Ishikawa (cell line): Measurements from ENCODE around the gene HUS1B.

Source experiments
- CEBPB ChIP-seq: IDR thresholded peaks from 2 replicates; pipeline ENCODE4 v1.6.1; 2012
- CREB1 ChIP-seq: IDR thresholded peaks from 2 replicates; pipeline ENCODE4 v1.6.1; 2012; ENCODE audit warnings: low read depth
- EP300 ChIP-seq: IDR thresholded peaks from 2 replicates; pipeline ENCODE4 v1.6.1; 2012; ENCODE audit warnings: borderline replicate concordance
- MAX ChIP-seq: IDR thresholded peaks from 2 replicates; pipeline ENCODE4 v1.6.1; 2012
- NFIC ChIP-seq: IDR thresholded peaks from 2 replicates; pipeline ENCODE4 v1.6.1; 2012
- REST ChIP-seq: IDR thresholded peaks from 2 replicates; pipeline ENCODE4 v1.6.1; 2012; ENCODE audit warnings: low read depth, mild to moderate bottlenecking
- TAF1 ChIP-seq: IDR thresholded peaks from 2 replicates; pipeline ENCODE4 v1.6.1; 2012; ENCODE audit warnings: low read depth, mild to moderate bottlenecking
- TCF12 ChIP-seq: IDR thresholded peaks from 2 replicates; pipeline ENCODE4 v1.6.1; 2012; ENCODE audit warnings: low read depth
- TEAD4 ChIP-seq: IDR thresholded peaks from 2 replicates; pipeline ENCODE4 v1.6.1; 2012
- USF1 ChIP-seq: IDR thresholded peaks from 2 replicates; pipeline ENCODE4 v1.6.1; 2012

- TF ChIP-seq USF1 (no peak), CREB1 (no peak), TCF12 (no peak), TEAD4 (no peak), MAX (no peak), TAF1 (no peak), NFIC (no peak), EP300 (no peak), CEBPB (no peak), REST (no peak)
These were observed 36.0 kb downstream of the HUS1B start for GRCh38 chr6:620950-621349.
